Superior temporal gyrus (tissue), 1 donor: Measurements from ENCODE around the gene MAD1L1.
"Not testable (repeated sequence)": the region's sequence is repeated elsewhere in the genome, so short reads cannot be mapped to it uniquely, and the experiment has no call there.

Experiments used
- DNase-seq: peaks from one replicate; pipeline ENCODE4 v3.0.0-alpha.2; 2016; ENCODE audit errors: extremely low spot score

MAD1L1 gene

GRCh38 chr7:2232766-2233520 is at the start of gene MAD1L1:
Gene MAD1L1 (minus strand): TSS chr7:2232945. CDS start chr7:2230133, 2,812 bp downstream.
- peak; percentile 90 for DNase-seq

GRCh38 chr7:2282185-2282751 is 49.5 kb upstream of the MAD1L1 start:
- no peak for DNase-seq

- peak; percentile 47 for DNase-seq
Observed at GRCh38 chr7:2281541-2281940, 48.8 kb upstream of the MAD1L1 start.

- no peak for DNase-seq
Observed at GRCh38 chr7:2280424-2280823, 47.7 kb upstream of the MAD1L1 start.

GRCh38 chr7:2279896-2280295 is 47.2 kb upstream of the MAD1L1 start:
- no peak for DNase-seq

- DNase-seq: no peak
Observed at GRCh38 chr7:2278026-2278425, 45.3 kb upstream of the MAD1L1 start.

- no peak for DNase-seq
Observed at GRCh38 chr7:2276107-2276506, 43.4 kb upstream of the MAD1L1 start.

- DNase-seq: no peak
Observed at GRCh38 chr7:2275101-2275500, 42.4 kb upstream of the MAD1L1 start.

GRCh38 chr7:2274666-2275065 is 41.9 kb upstream of the MAD1L1 start:
- no peak for DNase-seq

GRCh38 chr7:2273866-2274265 is 41.1 kb upstream of the MAD1L1 start:
- DNase-seq: no peak

- DNase-seq: no peak
Observed at GRCh38 chr7:2272031-2272430, 39.3 kb upstream of the MAD1L1 start.

GRCh38 chr7:2271273-2272026 is 38.7 kb upstream of the MAD1L1 start:
- no peak for DNase-seq

GRCh38 chr7:2270495-2270894 is 37.8 kb upstream of the MAD1L1 start:
- no peak for DNase-seq

- DNase-seq: no peak
Observed at GRCh38 chr7:2269991-2270460, 37.3 kb upstream of the MAD1L1 start.

- not testable (repeated sequence) for DNase-seq
Observed at GRCh38 chr7:2269089-2269990, 36.6 kb upstream of the MAD1L1 start.

- no peak for DNase-seq
Observed at GRCh38 chr7:2266911-2267310, 34.2 kb upstream of the MAD1L1 start.

- DNase-seq: no peak
Observed at GRCh38 chr7:2264158-2264557, 31.4 kb upstream of the MAD1L1 start.

GRCh38 chr7:2263176-2263575 is 30.4 kb upstream of the MAD1L1 start:
- no peak for DNase-seq

- no peak for DNase-seq
Observed at GRCh38 chr7:2261611-2262010, 28.9 kb upstream of the MAD1L1 start.

- DNase-seq: no peak
Observed at GRCh38 chr7:2260820-2261219, 28.1 kb upstream of the MAD1L1 start.

GRCh38 chr7:2259480-2259879 is 26.7 kb upstream of the MAD1L1 start:
- DNase-seq: no peak
